ENCODE results near the gene ISYNA1. TPM values are rescaled to one million over a fixed set of nuclear protein-coding genes. Genes with fewer than 3 reads are reported as not detected.

ISYNA1 gene
- total and polyA plus RNA-seq, 8 donors = 7.8 to 47.3 (median 15.4) TPM

GRCh38 chr19:18421371-18421959 lies 16.5 kb downstream of the ISYNA1 start:
- peak in 1 of 2 donors; percentile 20 for DNase-seq
- no peaks in the 10 kb centered on the region for H3K9me3 ChIP-seq
- H3K4me1 ChIP-seq = peaks cover 60 to 94% (median 92%) of the 10 kb centered on the region in 4 donors
- H3K36me3 ChIP-seq = no peaks in the 10 kb centered on the region
- peak overlapping the region in 2 of 4 donors; percentile 65 to 69 for H3K4me3 ChIP-seq
- 73 to 84% (median 82%) methylated on average over 12 of the region's 12 CpGs for WGBS, 5 donors
- H3K27ac ChIP-seq = peak overlapping the region in 3 of 5 donors; percentile 73 to 92 (median 90)
- peaks cover 0 to 22% (median 15%) of the 10 kb centered on the region in 3 donors for H3K27me3 ChIP-seq
- no peak for TF ChIP-seq POLR2AphosphoS5 (IDR thresholded peaks at IDR 0.05)
- intact Hi-C loops (cut with DNase I; ENCODE audit: low total_unique reads) = no loop called here

- Histone ChIP-seq H3K4me3 (peak overlapping the region; percentile 65 to 69 (median 68)), H3K27ac (peak overlapping the region in 4 of 5 donors; percentile 15 to 92 (median 82)), H3K36me3 (no peaks in the 10 kb centered on the region), H3K4me1 (peaks cover 60 to 94% (median 93%) of the 10 kb centered on the region in 4 donors), H3K27me3 (peaks cover 0 to 27% (median 21%) of the 10 kb centered on the region in 3 donors), H3K9me3 (no peaks in the 10 kb centered on the region)
- DNase-seq = peak in 1 of 2 donors; percentile 27
- TF ChIP-seq POLR2AphosphoS5 (IDR thresholded peaks at IDR 0.05) (no peak), EP300 (IDR thresholded peaks at IDR 0.05) (no peak), CTCF (IDR thresholded peaks at IDR 0.05) (no peak), POLR2A (IDR thresholded peaks at IDR 0.05) (no peak)
- WGBS, 5 donors = 43 to 56% (median 45%) methylated on average over 2 of the region's 2 CpGs
- intact Hi-C loops (cut with DNase I; ENCODE audit: low total_unique reads) = no loop called here
These were observed 17.0 kb downstream of the ISYNA1 start for GRCh38 chr19:18420930-18421329.

GRCh38 chr19:18419699-18420460 lies 18.1 kb downstream of the ISYNA1 start:
- TF ChIP-seq POLR2A (IDR thresholded peaks at IDR 0.05) (no peak), POLR2AphosphoS5 (IDR thresholded peaks at IDR 0.05) (no peak), CTCF (IDR thresholded peaks at IDR 0.05) (no peak), EP300 (IDR thresholded peaks at IDR 0.05) (no peak)
- peak in 1 of 2 donors; percentile 85 for DNase-seq
- intact Hi-C loops (cut with DNase I; ENCODE audit: low total_unique reads) = no loop called here
- Histone ChIP-seq H3K9me3 (no peaks in the 10 kb centered on the region), H3K4me3 (peak overlapping the region; percentile 65 to 69 (median 68)), H3K27ac (peak overlapping the region; percentile 73 to 92 (median 85)), H3K36me3 (no peaks in the 10 kb centered on the region), H3K4me1 (peaks cover 66 to 94% (median 93%) of the 10 kb centered on the region in 4 donors), H3K27me3 (peaks cover 0 to 35% (median 22%) of the 10 kb centered on the region in 3 donors)
- WGBS, 5 donors = 1 to 4% (median 1%) methylated on average over 25 to 97 of the region's 97 CpGs

- Histone ChIP-seq H3K9me3 (no peaks in the 10 kb centered on the region), H3K4me1 (peaks cover 73 to 94% (median 93%) of the 10 kb centered on the region in 4 donors), H3K27ac (peak within 1 kb of the TSS; percentile 84 to 95 (median 90)), H3K4me3 (peak within 1 kb of the TSS; percentile 65 to 69 (median 68)), H3K27me3 (peaks cover 0 to 35% (median 22%) of the 10 kb centered on the region in 3 donors), H3K36me3 (no peaks in the 10 kb centered on the region)
- TF ChIP-seq POLR2A (IDR thresholded peaks at IDR 0.05) (no peak), POLR2AphosphoS5 (IDR thresholded peaks at IDR 0.05) (peak; percentile 8 to 64 (median 28)), CTCF (IDR thresholded peaks at IDR 0.05) (peak in 3 of 7 experiments; percentile 12 to 52 (median 24))
- 0 to 2% (median 1%) methylated on average over 20 to 80 of the region's 80 CpGs for WGBS, 5 donors
- peak; percentile 76 to 93 for DNase-seq
- intact Hi-C loops (cut with DNase I; ENCODE audit: low total_unique reads) = no loop called here
These were observed 18.7 kb downstream of the ISYNA1 start, which contains the start of gene SSBP4 for GRCh38 chr19:18419195-18419698. SSBP4 (plus strand) TSS chr19:18419398; CDS start chr19:18419649, 251 bp downstream.
